Ishikawa (cell line): Measurements from ENCODE around the gene DENND1B.

Experiments used
- CEBPB ChIP-seq: IDR thresholded peaks from 2 replicates; pipeline ENCODE4 v1.6.1; 2012
- CREB1 ChIP-seq: IDR thresholded peaks from 2 replicates; pipeline ENCODE4 v1.6.1; 2012; ENCODE audit warnings: low read depth
- EGR1 ChIP-seq: IDR thresholded peaks from 2 replicates; pipeline ENCODE4 v1.6.1; 2012
- EP300 ChIP-seq: IDR thresholded peaks from 2 replicates; pipeline ENCODE4 v1.6.1; 2012; ENCODE audit warnings: borderline replicate concordance
- FOXM1 ChIP-seq: IDR thresholded peaks from 2 replicates; pipeline ENCODE4 v1.6.1; 2012; ENCODE audit warnings: low read depth, borderline replicate concordance
- MAX ChIP-seq: IDR thresholded peaks from 2 replicates; pipeline ENCODE4 v1.6.1; 2012
- NFIC ChIP-seq: IDR thresholded peaks from 2 replicates; pipeline ENCODE4 v1.6.1; 2012
- RAD21 ChIP-seq: IDR thresholded peaks from 2 replicates; pipeline ENCODE4 v1.6.1; 2012; ENCODE audit warnings: low read depth
- TAF1 ChIP-seq: IDR thresholded peaks from 2 replicates; pipeline ENCODE4 v1.6.1; 2012; ENCODE audit warnings: low read depth, mild to moderate bottlenecking
- TCF12 ChIP-seq: IDR thresholded peaks from 2 replicates; pipeline ENCODE4 v1.6.1; 2012; ENCODE audit warnings: low read depth
- TEAD4 ChIP-seq: IDR thresholded peaks from 2 replicates; pipeline ENCODE4 v1.6.1; 2012
- USF1 ChIP-seq: IDR thresholded peaks from 2 replicates; pipeline ENCODE4 v1.6.1; 2012
- YY1 ChIP-seq: IDR thresholded peaks from 2 replicates; pipeline ENCODE4 v1.6.1; 2012; ENCODE audit warnings: low read depth
- ZBTB7A ChIP-seq: IDR thresholded peaks from 2 replicates; pipeline ENCODE4 v1.6.1; 2012; ENCODE audit warnings: low read depth
- TF ChIP-seq, protein P1 (sequence below): IDR thresholded peaks from 2 replicates; pipeline ENCODE4 v1.6.1; 2012; ENCODE audit warnings: low read depth, mild to moderate bottlenecking

The DENND1B gene

DNA sequence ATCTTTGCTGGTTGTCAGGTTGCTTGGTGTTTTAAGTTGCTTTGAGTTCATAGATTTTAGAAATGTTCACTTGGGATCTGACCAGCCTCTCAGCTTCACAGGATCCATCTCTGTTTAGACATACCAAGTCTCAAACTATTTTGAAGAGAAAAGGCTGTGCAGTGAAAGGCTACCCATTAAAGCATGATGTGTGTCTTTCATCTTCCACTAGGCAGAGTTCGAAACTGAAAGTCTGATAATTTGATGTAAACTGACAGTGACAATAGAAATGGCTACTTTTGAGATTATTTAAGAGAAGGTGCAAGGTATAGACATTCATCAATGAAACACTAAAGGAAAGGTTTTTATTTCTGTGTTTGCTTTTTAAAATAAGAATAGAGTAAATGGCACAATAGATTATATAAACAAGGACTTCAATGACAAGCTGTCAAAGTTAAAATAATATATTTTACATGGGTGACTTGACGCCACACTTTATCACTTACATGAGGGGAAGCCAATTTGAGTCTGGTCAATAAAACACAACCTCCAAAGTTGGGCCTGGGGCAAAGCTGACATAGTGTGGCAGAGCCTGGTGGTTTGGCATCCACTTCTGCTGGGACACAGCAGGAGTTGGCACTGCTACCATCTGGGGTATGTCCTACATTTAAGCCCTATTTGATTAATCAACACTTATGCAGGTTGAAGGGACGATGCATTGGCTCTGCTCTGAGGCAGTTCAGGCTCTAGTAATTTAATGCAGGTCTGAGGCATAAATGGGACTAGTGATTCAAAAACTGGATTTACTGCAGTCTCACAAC, 309.6 kb downstream of the DENND1B start:
- TF ChIP-seq ZBTB7A (no peak), CREB1 (no peak), NFIC (no peak)

DNA sequence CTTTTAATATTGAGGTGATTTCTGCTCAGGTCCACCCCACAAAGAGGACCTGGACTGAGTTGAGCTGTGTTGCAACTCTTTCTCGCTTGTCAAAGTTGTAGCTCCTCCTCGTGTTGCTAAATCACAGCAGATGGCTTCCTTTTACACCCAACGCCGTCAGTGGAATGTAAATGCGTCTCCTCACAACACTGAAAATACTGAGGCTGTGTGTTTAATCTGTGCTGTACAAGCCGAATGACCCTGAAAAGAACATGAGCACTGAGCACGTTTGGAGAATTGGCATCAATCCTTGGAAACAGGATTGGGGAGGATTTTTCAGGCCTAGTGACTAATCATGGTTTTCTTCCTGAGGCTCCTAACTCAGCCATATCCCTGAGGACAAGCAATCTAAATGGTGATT, 311.2 kb downstream of the DENND1B start:
- TF ChIP-seq TEAD4 (no peak), NFIC (no peak), CREB1 (no peak), MAX (no peak), USF1 (no peak), TAF1 (no peak), FOXM1 (no peak)

DNA sequence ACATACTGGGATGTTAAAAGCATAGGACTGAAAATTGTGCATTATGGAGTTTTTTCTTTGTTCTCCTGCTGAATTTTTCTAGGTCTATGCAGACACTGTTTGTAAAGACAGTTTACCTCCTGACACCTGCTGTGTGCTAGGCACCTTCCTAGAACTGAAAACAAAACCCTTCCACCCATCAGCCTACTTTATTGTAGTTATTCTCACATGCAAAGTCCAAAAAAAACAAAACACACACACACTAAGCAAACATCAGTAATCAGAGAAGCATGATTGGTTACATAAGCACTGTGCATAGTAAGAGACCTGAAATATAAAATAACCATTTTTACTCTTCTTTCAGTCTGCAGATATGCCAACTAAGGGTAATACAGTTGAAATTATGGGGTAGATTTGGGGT, 312.1 kb downstream of the DENND1B start:
- TF ChIP-seq NFIC (no peak), RAD21 (no peak), TEAD4 (no peak)
- TF ChIP-seq, protein P1, sequence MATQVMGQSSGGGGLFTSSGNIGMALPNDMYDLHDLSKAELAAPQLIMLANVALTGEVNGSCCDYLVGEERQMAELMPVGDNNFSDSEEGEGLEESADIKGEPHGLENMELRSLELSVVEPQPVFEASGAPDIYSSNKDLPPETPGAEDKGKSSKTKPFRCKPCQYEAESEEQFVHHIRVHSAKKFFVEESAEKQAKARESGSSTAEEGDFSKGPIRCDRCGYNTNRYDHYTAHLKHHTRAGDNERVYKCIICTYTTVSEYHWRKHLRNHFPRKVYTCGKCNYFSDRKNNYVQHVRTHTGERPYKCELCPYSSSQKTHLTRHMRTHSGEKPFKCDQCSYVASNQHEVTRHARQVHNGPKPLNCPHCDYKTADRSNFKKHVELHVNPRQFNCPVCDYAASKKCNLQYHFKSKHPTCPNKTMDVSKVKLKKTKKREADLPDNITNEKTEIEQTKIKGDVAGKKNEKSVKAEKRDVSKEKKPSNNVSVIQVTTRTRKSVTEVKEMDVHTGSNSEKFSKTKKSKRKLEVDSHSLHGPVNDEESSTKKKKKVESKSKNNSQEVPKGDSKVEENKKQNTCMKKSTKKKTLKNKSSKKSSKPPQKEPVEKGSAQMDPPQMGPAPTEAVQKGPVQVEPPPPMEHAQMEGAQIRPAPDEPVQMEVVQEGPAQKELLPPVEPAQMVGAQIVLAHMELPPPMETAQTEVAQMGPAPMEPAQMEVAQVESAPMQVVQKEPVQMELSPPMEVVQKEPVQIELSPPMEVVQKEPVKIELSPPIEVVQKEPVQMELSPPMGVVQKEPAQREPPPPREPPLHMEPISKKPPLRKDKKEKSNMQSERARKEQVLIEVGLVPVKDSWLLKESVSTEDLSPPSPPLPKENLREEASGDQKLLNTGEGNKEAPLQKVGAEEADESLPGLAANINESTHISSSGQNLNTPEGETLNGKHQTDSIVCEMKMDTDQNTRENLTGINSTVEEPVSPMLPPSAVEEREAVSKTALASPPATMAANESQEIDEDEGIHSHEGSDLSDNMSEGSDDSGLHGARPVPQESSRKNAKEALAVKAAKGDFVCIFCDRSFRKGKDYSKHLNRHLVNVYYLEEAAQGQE, result no peak

DNA sequence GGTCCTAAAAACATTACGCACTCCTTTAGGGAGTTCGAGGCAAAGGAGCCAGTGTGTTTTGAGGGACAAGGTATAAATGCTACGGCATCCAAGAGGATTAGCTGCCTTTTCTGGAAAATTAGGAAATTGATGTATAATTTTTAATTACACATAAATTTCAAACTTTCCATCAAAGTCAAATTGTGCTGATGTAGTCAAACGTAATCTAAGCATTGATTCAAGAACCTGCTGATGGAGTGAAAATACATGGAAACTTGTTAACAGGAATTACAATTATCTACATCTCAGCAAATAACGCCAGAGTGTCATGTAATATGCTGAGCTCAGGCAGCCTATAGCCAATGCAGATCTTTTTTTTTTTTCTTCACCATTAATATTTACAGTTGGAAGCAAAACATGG, 312.7 kb downstream of the DENND1B start:
- TF ChIP-seq TEAD4, result no peak
- no peak for TF ChIP-seq EP300
- TF ChIP-seq, protein P1, result no peak
- no peak for TF ChIP-seq CREB1
- no peak for TF ChIP-seq EGR1
- no peak for TF ChIP-seq YY1
- TF ChIP-seq FOXM1, result no peak
- no peak for TF ChIP-seq ZBTB7A
- no peak for TF ChIP-seq USF1
- TF ChIP-seq CEBPB, result no peak
- TF ChIP-seq TCF12, result no peak
- no peak for TF ChIP-seq NFIC
- no peak for TF ChIP-seq TAF1
- TF ChIP-seq RAD21, result no peak
- no peak for TF ChIP-seq MAX
